Stimulated activated CD4-positive, alpha-beta T cell treated with anti-CD3 and anti-CD28 coated beads, Interleukin-12 subunit alpha, Interleukin-12 subunit beta, amount 100 ng/mL, for 48 hours (primary cell): ENCODE measurements around the gene ARF1.

Experiments
- DNase-seq, 3 donors: peaks; one replicate each; pipeline ENCODE4 v3.0.0-alpha.2; 2020; ENCODE audit warnings: low read depth in 2 of 3, low spot score in 1 of 3

The ARF1 gene

GRCh38 chr1:228085287-228085951 lies 2.9 kb downstream of the ARF1 start:
- DNase-seq, result no peak

DNA sequence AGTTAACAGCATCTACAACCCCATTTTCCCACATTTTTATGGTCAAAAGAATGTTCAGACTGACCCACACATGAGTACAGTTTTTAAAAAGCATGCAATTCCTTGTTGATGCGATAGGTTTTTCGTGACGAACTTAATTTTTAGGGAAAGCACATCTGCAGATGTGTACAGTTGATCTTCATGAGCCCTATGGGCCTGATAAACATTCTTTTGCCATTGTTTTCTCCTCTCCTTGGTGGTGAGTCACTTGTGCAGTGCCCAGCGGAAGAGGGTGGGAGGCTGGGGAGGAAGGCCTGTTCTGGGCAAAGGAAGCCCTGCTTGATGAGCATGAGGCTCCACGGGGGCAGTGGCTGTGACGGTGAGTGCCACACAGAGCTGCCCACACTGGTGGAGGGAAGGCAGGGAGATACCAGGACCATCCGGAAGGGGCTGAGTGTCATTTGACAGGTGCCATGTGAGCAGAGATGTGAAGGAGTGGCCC lies 5.3 kb downstream of the ARF1 start:
- DNase-seq, result no peak

DNA sequence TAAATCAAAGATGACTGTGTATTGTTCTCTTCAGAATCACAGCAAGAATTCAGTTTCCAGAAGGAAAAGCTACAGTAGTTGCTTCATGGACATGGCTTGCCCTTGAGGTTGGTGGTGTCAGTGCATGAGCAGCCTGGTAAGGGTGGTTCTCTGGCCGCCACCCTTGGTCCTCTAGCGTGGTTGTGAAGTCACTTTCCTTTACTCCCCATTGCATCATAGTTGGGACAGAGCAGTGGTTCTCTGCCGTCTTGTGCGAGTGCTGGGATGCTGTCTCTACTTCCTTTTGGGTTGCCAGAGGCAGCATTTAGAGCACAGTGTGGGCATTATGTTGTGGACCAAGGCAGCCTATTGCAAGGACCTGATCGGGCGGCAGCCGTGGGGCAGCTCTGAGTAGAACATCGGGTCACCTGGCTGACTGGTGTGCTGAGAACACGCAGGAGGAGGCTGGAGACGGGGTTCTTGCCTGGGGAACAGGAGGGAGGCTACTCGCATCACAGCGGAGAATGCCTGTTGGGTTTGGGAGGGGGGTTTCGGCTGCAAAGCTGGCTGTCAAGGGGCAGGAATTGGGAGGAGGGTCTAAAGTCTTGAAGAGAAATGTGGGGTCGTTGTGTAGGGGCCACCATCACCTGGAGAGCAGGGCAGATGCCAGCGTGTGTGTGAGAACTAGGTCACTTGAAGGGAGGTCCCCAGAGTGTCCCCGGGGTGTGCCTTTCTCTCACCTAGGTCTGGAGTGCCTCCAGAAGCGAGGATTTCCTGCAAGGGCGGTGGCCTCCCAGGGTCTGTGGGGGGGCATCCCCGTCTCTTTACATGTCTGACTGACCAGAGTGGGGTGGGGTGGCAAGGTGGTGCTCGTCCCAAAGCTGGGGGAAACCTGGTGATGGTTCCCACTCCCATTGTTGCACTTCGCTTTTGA lies 6.3 kb downstream of the ARF1 start:
- DNase-seq, result no peak

DNA sequence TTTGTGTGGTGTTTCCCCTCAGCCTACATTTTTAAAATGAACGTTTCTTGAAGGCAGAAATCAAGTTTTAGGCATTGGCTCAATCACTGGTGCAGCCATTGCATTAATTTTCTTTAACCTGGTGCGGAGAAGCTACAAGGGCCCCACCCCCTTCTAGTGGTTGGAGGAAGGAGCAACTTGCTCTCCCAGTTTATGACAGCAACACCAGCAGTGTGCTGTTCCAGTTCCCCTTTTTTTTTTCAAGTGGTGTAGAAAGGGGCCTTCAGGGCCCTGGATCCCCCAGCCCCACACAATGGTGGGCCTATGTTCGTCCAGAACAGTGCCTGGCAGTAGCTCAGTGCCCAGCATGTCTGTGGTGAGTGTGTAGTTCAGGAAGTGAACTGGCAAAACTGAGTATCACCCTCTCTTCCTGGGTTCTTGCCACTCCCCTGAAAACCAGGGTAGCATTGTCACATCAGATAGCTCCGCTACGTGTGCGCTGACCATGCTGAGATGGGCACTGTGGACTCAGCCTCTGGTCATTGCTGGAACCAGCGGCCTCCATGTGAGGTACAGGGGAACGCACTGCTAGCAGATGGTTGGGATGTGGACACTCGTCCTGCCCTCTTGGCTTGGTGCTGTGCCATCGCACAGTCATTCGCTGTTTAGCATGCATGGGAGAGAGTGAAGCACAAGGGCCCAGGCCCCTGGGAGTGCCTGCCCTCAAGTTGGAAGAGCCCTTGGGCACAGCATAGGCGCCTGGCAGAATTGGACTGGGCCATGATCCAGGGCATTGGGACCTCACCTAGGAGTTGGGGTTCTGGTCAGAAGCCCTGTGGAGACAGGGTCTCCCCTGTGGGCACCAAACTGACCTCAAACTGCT lies 7.2 kb downstream of the ARF1 start:
- no peak for DNase-seq

DNA sequence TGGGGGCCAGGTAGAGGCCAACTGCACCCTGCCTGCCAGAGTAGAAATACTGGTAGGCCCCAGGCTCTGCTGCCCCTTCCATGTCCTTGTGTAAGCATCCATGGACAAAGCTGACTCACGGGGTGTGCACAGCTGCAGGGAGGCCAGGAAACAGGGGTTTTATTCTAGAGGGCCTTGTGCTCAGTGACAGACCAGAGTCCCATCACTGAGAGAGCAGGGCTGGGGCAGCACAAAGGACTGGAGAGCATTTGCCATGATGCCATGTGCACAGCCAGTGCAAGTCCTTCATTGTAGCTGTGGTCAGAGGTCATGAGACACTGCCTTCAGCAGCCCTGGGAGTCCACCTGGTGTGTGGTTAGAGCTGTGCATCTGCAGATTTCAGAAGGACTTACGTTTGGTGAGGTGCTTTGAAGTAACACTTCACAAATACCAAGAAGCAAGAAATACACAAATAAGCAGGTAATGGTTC lies 8.1 kb downstream of the ARF1 start:
- no peak for DNase-seq

- no peak for DNase-seq
Observed at GRCh38 chr1:228091084-228091483, 8.6 kb downstream of the ARF1 start.

- DNase-seq, result no peak
Observed at GRCh38 chr1:228092342-228093049, 10.0 kb downstream of the ARF1 start.

GRCh38 chr1:228093050-228093906 lies 10.8 kb downstream of the ARF1 start:
- DNase-seq, result no peak

DNA sequence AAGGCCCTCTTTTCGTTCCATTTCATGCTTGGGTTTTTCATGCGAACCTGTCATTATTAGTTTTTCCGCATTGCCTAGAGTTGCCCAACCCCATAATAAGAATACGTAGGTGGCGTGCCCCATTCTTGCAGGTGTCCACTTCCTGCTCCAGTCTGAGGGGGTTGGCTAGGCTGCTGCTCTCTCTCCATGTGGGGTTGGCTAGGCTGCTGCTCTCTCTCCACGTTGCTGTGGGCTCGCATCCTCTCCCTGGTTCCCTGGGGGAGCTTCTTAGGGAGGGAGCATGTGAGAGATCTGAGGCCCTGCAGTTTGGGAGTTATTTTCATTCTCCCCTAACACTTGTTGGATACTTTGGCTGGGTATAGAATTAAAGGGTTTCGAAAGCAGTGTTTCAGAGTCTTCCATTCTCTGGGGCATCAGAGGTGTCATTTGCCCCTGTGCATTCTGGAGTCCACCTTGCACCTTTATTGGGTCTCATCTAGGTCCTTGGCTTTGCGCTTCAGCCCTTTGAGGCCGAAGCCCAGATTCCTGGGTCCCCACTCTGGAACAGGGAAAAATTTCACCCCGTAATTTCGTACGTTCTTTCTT lies 12.0 kb downstream of the ARF1 start:
- DNase-seq, result no peak

DNA sequence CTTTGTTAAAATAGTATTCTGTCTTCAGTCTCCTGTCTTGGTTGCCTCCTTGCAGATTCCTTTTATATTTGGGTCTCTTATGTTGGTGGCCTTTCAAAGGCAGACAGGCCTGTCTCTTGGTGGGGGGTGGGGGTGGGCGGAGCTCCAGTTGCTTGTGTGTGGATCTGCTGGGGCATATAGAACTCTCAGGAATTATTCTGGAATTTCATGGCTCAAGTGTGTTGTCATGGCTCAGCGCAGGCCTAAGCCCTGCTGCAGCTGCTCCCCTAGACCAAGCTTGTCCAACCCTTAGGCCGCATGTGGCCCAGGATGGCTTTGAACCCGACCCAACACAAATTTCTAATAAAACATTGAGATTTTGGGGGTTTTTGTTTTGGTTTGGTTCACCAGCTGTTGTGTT lies 12.7 kb downstream of the ARF1 start:
- no peak for DNase-seq

DNA sequence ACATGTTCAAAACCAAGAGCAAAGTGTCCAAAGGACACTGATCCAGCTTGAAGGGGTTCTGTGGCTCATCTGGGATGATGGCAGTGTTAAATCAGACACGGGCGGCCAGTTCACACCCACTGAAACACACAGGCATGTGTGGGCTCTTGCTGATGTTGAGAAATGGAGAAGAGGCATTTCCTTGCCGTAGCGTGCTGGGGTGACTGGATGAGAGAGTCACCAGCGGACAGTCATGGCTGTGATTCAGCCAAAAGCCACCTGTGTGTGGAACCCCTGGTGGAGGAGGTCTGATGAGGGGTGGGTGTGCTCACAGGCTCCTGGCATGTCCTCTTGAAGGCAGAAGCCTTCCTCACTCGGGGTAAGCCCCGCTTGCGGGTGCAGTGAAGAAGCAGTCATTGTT lies 13.4 kb downstream of the ARF1 start:
- no peak for DNase-seq

DNA sequence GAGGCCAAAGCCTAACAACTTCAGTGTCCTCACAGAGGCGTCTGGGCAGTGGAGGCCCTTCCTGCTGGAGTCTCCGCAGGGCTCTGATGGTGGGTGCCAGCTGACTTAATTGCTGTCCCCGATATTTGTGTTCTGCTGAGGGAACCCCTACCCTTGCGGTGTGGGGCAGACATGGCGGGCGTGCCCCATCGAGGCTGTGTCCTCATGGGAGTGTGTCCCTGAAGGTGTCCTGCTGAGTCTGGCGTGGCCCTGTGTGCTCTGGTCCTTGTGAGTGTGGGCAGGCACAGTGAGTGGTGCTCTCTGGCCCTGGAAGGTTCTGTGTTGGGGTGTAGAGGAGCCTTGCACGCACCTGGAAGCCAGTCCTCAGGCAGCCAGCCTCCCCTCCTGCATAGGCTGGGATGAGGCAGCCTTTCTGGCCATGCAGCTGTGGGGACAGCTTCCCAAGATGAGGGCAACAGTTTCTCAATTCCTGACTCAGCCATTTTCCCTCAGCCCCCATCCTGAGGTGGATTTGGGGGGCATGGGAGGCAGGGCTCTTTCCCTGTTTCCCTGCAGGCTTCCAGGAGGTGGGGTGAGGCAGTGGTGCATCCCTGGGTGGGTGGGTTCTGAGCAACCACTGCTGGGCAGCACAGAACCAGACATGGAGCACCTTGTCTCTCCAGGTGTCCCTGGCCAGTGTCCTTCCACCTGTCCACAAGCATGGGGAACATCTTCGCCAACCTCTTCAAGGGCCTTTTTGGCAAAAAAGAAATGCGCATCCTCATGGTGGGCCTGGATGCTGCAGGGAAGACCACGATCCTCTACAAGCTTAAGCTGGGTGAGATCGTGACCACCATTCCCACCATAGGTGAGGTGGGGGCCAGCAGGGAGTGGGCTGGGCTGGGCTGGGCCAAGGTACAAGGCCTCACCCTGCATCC lies 14.2 kb downstream of the ARF1 start:
- DNase-seq, result no peak

GRCh38 chr1:228097333-228098081 lies 15.0 kb downstream of the ARF1 start:
- DNase-seq, result no peak

DNA sequence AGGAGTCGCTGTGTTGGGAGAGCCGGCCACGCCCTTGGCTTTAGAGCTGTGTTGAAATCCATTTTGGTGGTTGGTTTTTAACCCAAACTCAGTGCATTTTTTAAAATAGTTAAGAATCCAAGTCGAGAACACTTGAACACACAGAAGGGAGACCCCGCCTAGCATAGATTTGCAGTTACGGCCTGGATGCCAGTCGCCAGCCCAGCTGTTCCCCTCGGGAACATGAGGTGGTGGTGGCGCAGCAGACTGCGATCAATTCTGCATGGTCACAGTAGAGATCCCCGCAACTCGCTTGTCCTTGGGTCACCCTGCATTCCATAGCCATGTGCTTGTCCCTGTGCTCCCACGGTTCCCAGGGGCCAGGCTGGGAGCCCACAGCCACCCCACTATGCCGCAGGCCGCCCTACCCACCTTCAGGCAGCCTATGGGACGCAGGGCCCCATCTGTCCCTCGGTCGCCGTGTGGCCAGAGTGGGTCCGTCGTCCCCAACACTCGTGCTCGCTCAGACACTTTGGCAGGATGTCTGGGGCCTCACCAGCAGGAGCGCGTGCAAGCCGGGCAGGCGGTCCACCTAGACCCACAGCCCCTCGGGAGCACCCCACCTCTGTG lies 15.9 kb downstream of the ARF1 start:
- DNase-seq, result no peak

GRCh38 chr1:228099331-228099732 lies 16.8 kb downstream of the ARF1 start:
- no peak for DNase-seq

DNA sequence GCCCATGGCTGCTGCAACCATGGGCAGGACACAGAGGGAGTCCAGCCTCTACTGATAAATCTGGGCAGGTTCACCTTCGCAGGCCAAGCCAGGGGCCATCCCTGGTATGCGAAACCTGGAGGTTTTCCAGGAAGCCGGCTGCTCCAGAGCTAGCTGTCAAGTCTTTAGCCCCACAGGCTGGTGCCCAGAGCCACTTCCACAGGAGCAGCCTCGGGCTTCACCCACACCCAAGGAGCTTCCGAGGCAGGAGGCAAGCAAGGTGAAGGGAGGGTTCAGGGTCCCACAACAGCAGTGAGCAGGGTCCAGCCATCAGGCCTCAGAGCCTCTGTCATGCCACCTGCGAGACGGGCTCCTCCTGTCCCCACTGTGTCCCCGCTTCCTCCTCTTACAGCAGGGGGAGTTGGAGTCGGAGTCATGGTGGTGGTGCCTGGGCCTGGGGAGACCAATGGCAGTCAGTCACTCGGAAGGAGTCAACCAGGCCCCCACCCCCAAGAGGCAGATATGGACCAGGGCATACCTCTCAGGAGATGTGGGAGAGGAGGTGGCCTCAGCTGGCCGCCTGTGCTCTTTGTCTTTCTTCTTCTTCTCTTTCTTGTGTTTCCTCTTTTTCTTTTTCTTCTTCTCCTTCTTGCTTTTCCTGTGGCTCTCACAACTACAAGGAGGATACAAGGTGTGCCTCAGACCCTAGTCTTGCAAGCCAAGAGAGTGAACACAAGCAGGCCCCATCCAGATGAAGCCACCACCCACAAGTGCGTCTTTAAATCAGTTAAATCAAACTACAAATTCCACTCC lies 18.5 kb downstream of the ARF1 start:
- no peak for DNase-seq
